H1 (cell line): ENCODE measurements around the gene JPH3. TPM values are rescaled to one million over a fixed set of nuclear protein-coding genes. Genes with fewer than 3 reads are reported as not detected.

Source experiments
- CTCF ChIA-PET: fragments of 300-600 bp; sonication (Branson Sonifier 250); formaldehyde crosslinking; loops from one replicate; lab custom pipeline; 2021; ENCODE audit not compliant: partially characterized antibody; lab: Charles Lee
- POLR2A ChIA-PET: fragments of 300-600 bp; sonication (Branson Sonifier 250); formaldehyde crosslinking; loops from one replicate; lab custom pipeline; 2021; ENCODE audit warnings: inconsistent platforms; ENCODE audit not compliant: partially characterized antibody; lab: Charles Lee
- DNase-seq, 2 experiments: peaks; one replicate each; pipeline versions ENCODE4 v3.0.0 to v3.0.0-alpha.2; 2010 to 2022; ENCODE audit warnings: low spot score in 2 of 2, low read depth in 1 of 2, mixed read lengths in 1 of 2
- FAIRE-seq: peaks from 2 replicates; lab custom pipeline; 2011; peaks lifted over from hg19 to GRCh38; lab: Jason Lieb, UNC
- H2AFZ ChIP-seq: 2 replicates; pipeline ENCODE4 v1.8.1; 2012; ENCODE audit warnings: low read length, inconsistent platforms
- H2AK5ac ChIP-seq: 2 replicates; pipeline ENCODE4 v1.6.1; 2013; ENCODE audit warnings: low read depth, low read length
- H2BK120ac ChIP-seq: replicated peaks from 2 replicates; pipeline ENCODE3; 2013; ENCODE audit warnings: low read depth, low read length, inconsistent platforms
- H2BK12ac ChIP-seq: 2 replicates; pipeline ENCODE4 v1.6.1; 2013; ENCODE audit warnings: low read depth, low read length
- H2BK15ac ChIP-seq: 2 replicates; pipeline ENCODE4 v1.6.1; 2013; ENCODE audit warnings: low read length
- H2BK20ac ChIP-seq: 2 replicates; pipeline ENCODE4 v1.6.1; 2013; ENCODE audit warnings: low read length
- H2BK5ac ChIP-seq: 2 replicates; pipeline ENCODE4 v1.6.1; 2013; ENCODE audit warnings: low read depth, low read length
- H3K14ac ChIP-seq: 2 replicates; pipeline ENCODE4 v1.6.1; 2013; ENCODE audit warnings: inconsistent platforms; ENCODE audit not compliant: insufficient read length
- H3K18ac ChIP-seq: 2 replicates; pipeline ENCODE4 v1.6.1; 2013; ENCODE audit warnings: low read length; ENCODE audit errors: extremely low read depth
- H3K23ac ChIP-seq: 2 replicates; pipeline ENCODE4 v1.6.1; 2013; ENCODE audit warnings: inconsistent platforms; ENCODE audit not compliant: insufficient read length
- H3K23me2 ChIP-seq: 2 replicates; pipeline ENCODE4 v1.6.1; 2013; ENCODE audit warnings: low read depth, low read length
- H3K27ac ChIP-seq: 2 replicates; pipeline ENCODE4 v1.6.1; 2011; ENCODE audit warnings: low read depth, low read length, inconsistent platforms
- H3K27me3 ChIP-seq, 4 experiments: replicated peaks in 1 of 4; 1 replicate in 1 of 4; 2 replicates in 3 of 4; pipeline versions ENCODE4 v1.6.1 to v1.8.1; 2011 to 2013; ENCODE audit warnings: low read length in 3 of 4, mild to moderate bottlenecking in 3 of 4, inconsistent platforms in 2 of 4, mixed read lengths in 2 of 4, moderate library complexity in 1 of 4; ENCODE audit not compliant: control insufficient read depth in 3 of 4, insufficient read depth in 3 of 4; ENCODE audit errors: extremely low read depth in 1 of 4
- H3K36me3 ChIP-seq, 4 experiments: 2 replicates each; pipeline versions ENCODE4 v1.6.1 to v1.8.1; 2011 to 2013; ENCODE audit warnings: mild to moderate bottlenecking in 4 of 4, low read length in 3 of 4, moderate library complexity in 2 of 4, control low read depth in 1 of 4, inconsistent platforms in 1 of 4; ENCODE audit not compliant: insufficient read depth in 4 of 4, control insufficient read depth in 2 of 4
- H3K4ac ChIP-seq: replicated peaks from 2 replicates; pipeline ENCODE3; 2013; ENCODE audit warnings: low read length, low read depth, mixed read lengths, inconsistent platforms; ENCODE audit not compliant: insufficient read length
- H3K4me1 ChIP-seq, 4 experiments: replicated peaks in 1 of 4; 1 replicate in 1 of 4; 2 replicates in 3 of 4; pipeline versions ENCODE4 v1.6.1 to v1.8.1; 2011 to 2013; ENCODE audit warnings: low read length in 3 of 4, inconsistent platforms in 2 of 4, mixed read lengths in 1 of 4; ENCODE audit not compliant: insufficient read depth in 4 of 4, control insufficient read depth in 3 of 4
- H3K4me2 ChIP-seq, 2 experiments: 2 replicates each; pipeline versions ENCODE4 v1.6.1 to v1.8.1; 2011 to 2013; ENCODE audit warnings: low read depth in 2 of 2, low read length in 2 of 2, control low read depth in 1 of 2, inconsistent platforms in 1 of 2, mild to moderate bottlenecking in 1 of 2; ENCODE audit not compliant: insufficient read depth in 1 of 2
- H3K4me3 ChIP-seq, 4 experiments: fragments of 200-600, 300-600 bp in 1 of 4; sonication (generic), shearing (Covaris generic), sonication (Bioruptor Twin) in 1 of 4; 2 replicates each; pipeline versions ENCODE4 v1.5.1 to v1.8.1; 2011 to 2016; ENCODE audit warnings: low read length in 4 of 4, low read depth in 3 of 4, control low read depth in 2 of 4, inconsistent platforms in 2 of 4, mild to moderate bottlenecking in 2 of 4, mixed read lengths in 1 of 4, moderate library complexity in 1 of 4; ENCODE audit not compliant: insufficient read depth in 2 of 4; ENCODE audit errors: extremely low read depth in 1 of 4
- H3K56ac ChIP-seq: replicated peaks from 2 replicates; pipeline ENCODE3; 2013; ENCODE audit warnings: low read depth, mild to moderate bottlenecking, mixed read lengths, low read length, inconsistent platforms; ENCODE audit not compliant: insufficient read length
- H3K79me1 ChIP-seq: 2 replicates; pipeline ENCODE4 v1.6.1; 2013; ENCODE audit warnings: low read depth, low read length, control low read depth
- H3K79me2 ChIP-seq, 2 experiments: 2 replicates each; pipeline versions ENCODE4 v1.6.1 to v1.8.1; 2012 to 2013; ENCODE audit warnings: low read length in 2 of 2, mild to moderate bottlenecking in 2 of 2, inconsistent platforms in 1 of 2; ENCODE audit not compliant: insufficient read depth in 2 of 2, control insufficient read depth in 1 of 2
- H3K9ac ChIP-seq, 4 experiments: replicated peaks in 1 of 4; 1 replicate in 1 of 4; 2 replicates in 3 of 4; pipeline versions ENCODE4 v1.6.1 to v1.8.1; 2011 to 2013; ENCODE audit warnings: low read depth in 3 of 4, low read length in 3 of 4, control low read depth in 2 of 4, mild to moderate bottlenecking in 2 of 4, moderate library complexity in 2 of 4, inconsistent platforms in 1 of 4; ENCODE audit errors: extremely low read depth in 1 of 4
- H3K9me3 ChIP-seq, 2 experiments: 2 replicates each; pipeline versions ENCODE4 v1.6.1 to v1.8.1; 2012 to 2013; ENCODE audit warnings: mild to moderate bottlenecking in 2 of 2, moderate library complexity in 2 of 2, control low read depth in 1 of 2, inconsistent platforms in 1 of 2, low read depth in 1 of 2, low read length in 1 of 2, mixed read lengths in 1 of 2; ENCODE audit not compliant: insufficient read depth in 2 of 2
- H4K20me1 ChIP-seq, 2 experiments: replicated peaks in 1 of 2; 2 replicates each; pipeline versions ENCODE3 to v1.8.1; 2011 to 2013; ENCODE audit warnings: inconsistent platforms in 2 of 2, low read length in 2 of 2, mild to moderate bottlenecking in 1 of 2; ENCODE audit not compliant: insufficient read depth in 2 of 2, control insufficient read depth in 1 of 2
- H4K5ac ChIP-seq: 2 replicates; pipeline ENCODE4 v1.6.1; 2013; ENCODE audit warnings: low read length, low read depth, mixed read lengths, inconsistent platforms; ENCODE audit not compliant: insufficient read length
- H4K8ac ChIP-seq: 2 replicates; pipeline ENCODE4 v1.8.0; 2013; ENCODE audit warnings: mild to moderate bottlenecking, moderate library complexity, low read length, inconsistent platforms; ENCODE audit not compliant: insufficient read depth; ENCODE audit errors: extremely low read depth
- H4K91ac ChIP-seq: replicated peaks from 2 replicates; pipeline ENCODE3; 2013; ENCODE audit warnings: low read length, mixed read lengths, inconsistent platforms; ENCODE audit not compliant: insufficient read length
- CBX8 ChIP-seq: fragments of 300-800, 300-1000 bp; sonication (generic); IDR thresholded peaks from 2 replicates; pipeline ENCODE4 v1.7.1; 2016; ENCODE audit warnings: low read depth, low read length, borderline replicate concordance
- E2F6 ChIP-seq: IDR thresholded peaks from 2 replicates; pipeline ENCODE4 v1.6.1; 2012; ENCODE audit warnings: inconsistent platforms
- WGBS, 2 experiments: shearing (Covaris generic) in 1 of 2; methylation state at CpG; one replicate each; pipeline versions ENCODE4 v1.1.6 to v1.1.7; 2013 to 2015; ENCODE audit warnings: low lambda C conversion rate in 2 of 2, mixed read lengths in 2 of 2, inconsistent platforms in 1 of 2, low coverage in 1 of 2, missing lambda C conversion rate in 1 of 2; ENCODE audit not compliant: insufficient replicate concordance in 2 of 2, insufficient coverage in 1 of 2, insufficient read length in 1 of 2; ENCODE audit errors: extremely low coverage in 1 of 2, missing lambda C conversion rate in 1 of 2; 5-methylcytosine and 5-hydroxymethylcytosine counted together
- polyA plus RNA-seq, 7 experiments: library from polyadenylated mRNA; depleted of rRNA in 3 of 7; stranded (reverse) in 5 of 7; unstranded in 2 of 7; fragments of >200 nt in 5 of 7; fragments of 200-250 nt in 2 of 7; gene quantifications; 1 replicate in 5 of 7; 2 replicates in 1 of 7; 4 replicates in 1 of 7; pipeline versions ENCODE4 v1.2.1 to v1.2.3, GENCODE V29; 2011 to 2013; ENCODE audit warnings: missing spikeins in 2 of 7, mixed read lengths in 2 of 7
- total RNA-seq: library from RNA; stranded (reverse); fragmentation: NEBNext Ultra II Directional; extraction: Animal tissue kit (Norgen Biotek cat#: 25700); gene quantifications from 2 replicates; pipeline ENCODE4 v1.2.1, GENCODE V29; 2021

JPH3 gene
- total and polyA plus RNA-seq, 2 of the 8 experiments (the other 6 are each of a cell fraction or from before 2014, with no cell fraction given): 10.3 to 28.3 TPM

- Histone ChIP-seq H3K9ac (no peak overlapping the region), H3K27ac (no peak overlapping the region), H2BK120ac (no peak overlapping the region), H3K79me1 (no peaks in the 10 kb centered on the region), H3K4me1 (no peaks in the 10 kb centered on the region; a peak in 1 of 7 replicates), H4K8ac (no peak overlapping the region), H3K36me3 (peaks cover 4 to 31% (median 13%) of the 10 kb centered on the region in 4 experiments; a peak in 6 of 8 replicates), H3K23me2 (no peaks in the 10 kb centered on the region), H2BK12ac (no peak overlapping the region), H2BK5ac (no peak overlapping the region), H4K20me1 (peaks cover 7 to 14% of the 10 kb centered on the region in 2 experiments), H3K4me3 (no peak overlapping the region), H4K5ac (no peak overlapping the region), H3K27me3 (no peaks in the 10 kb centered on the region), H3K14ac (no peak overlapping the region), H3K56ac (no peak overlapping the region), H3K4me2 (no peak overlapping the region), H2AK5ac (no peak overlapping the region), H2BK20ac (no peak overlapping the region), H4K91ac (no peak overlapping the region), H3K9me3 (no peaks in the 10 kb centered on the region), H2AFZ (no peak overlapping the region), H3K23ac (no peak overlapping the region), H3K18ac (no peak overlapping the region), H3K4ac (no peak overlapping the region), H2BK15ac (no peak overlapping the region), H3K79me2 (no peaks in the 10 kb centered on the region)
- DNase-seq: no peak
- ChIA-PET CTCF (interaction anchor here (0.5 to 6.6 kb wide), 9 partner anchors 11 to 1955 kb away, joined by 3 to 47 read pairs (median 3); no protein-coding TSS in a partner anchor), POLR2A (interaction anchor here (0.6 to 0.8 kb wide), 3 partner anchors 8 to 210 kb away, joined by 3 read pairs; partner anchors contain the start of gene KLHDC4)
- 96% methylated on average over 14 of the region's 14 CpGs; no CpG with 5 or more reads in 1 of the 2 experiments for WGBS, 2 experiments
- FAIRE-seq: no peak
- TF ChIP-seq E2F6: no peak
- no peak for TF ChIP-seq CBX8
These were observed 89.4 kb downstream of the JPH3 start for GRCh38 chr16:87691686-87692079.
